ENCODE measurements around the gene SLC1A5. TPM values are rescaled to one million over a fixed set of nuclear protein-coding genes. Genes with fewer than 3 reads are reported as not detected.

Gene SLC1A5
- total RNA-seq, 1 donor from 2014 or later: 39.5 TPM

DNA sequence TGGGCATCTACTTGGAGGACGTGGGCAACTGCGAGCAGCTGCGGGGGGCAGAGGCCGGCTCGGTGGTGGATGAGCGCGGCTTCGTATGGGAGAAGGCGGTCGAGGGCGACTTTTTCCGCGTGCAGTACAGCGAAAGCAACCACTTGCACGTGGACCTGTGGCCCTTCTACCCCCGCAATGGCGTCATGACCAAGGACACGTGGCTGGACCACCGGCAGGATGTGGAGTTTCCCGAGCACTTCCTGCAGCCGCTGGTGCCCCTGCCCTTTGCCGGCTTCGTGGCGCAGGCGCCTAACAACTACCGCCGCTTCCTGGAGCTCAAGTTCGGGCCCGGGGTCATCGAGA lies 31.9 kb downstream of the SLC1A5 start:
- no peak for DNase-seq (ENCODE audit: low spot score)
- H3F3A ChIP-seq (ENCODE audit: low read depth): peaks cover 10% of the 10 kb centered on the region
- Mint-ChIP-seq H3K36me3 (peaks cover 11% of the 10 kb centered on the region), H3K9me3 (no peaks in the 10 kb centered on the region), H3K4me1 (no peaks in the 10 kb centered on the region), H3K27ac (no peak overlapping the region), H3K4me3 (no peak overlapping the region), H3K27me3 (ENCODE audit: insufficient read depth, low read depth) (peaks cover 8% of the 10 kb centered on the region)
- H4K20me1 ChIP-seq (ENCODE audit: low read depth): peaks cover 18% of the 10 kb centered on the region
- H3K36me3 ChIP-seq: no peaks in the 10 kb centered on the region
- H3K9me3 ChIP-seq (ENCODE audit: low read depth): no peaks in the 10 kb centered on the region
- TF ChIP-seq, protein P1, sequence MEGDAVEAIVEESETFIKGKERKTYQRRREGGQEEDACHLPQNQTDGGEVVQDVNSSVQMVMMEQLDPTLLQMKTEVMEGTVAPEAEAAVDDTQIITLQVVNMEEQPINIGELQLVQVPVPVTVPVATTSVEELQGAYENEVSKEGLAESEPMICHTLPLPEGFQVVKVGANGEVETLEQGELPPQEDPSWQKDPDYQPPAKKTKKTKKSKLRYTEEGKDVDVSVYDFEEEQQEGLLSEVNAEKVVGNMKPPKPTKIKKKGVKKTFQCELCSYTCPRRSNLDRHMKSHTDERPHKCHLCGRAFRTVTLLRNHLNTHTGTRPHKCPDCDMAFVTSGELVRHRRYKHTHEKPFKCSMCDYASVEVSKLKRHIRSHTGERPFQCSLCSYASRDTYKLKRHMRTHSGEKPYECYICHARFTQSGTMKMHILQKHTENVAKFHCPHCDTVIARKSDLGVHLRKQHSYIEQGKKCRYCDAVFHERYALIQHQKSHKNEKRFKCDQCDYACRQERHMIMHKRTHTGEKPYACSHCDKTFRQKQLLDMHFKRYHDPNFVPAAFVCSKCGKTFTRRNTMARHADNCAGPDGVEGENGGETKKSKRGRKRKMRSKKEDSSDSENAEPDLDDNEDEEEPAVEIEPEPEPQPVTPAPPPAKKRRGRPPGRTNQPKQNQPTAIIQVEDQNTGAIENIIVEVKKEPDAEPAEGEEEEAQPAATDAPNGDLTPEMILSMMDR (IDR thresholded peaks at IDR 0.05): no peak
- no peak for TF ChIP-seq EZH2 (IDR thresholded peaks at IDR 0.05)
- TF ChIP-seq EZH2phosphoT487 (IDR thresholded peaks at IDR 0.05): no peak
- H3K27me3 ChIP-seq: no peaks in the 10 kb centered on the region
- no peak overlapping the region for H2AFZ ChIP-seq (replicated peaks)
- H3K4me2 ChIP-seq: no peak overlapping the region
- no peak overlapping the region for H3K4me3 ChIP-seq
- H3K79me2 ChIP-seq (ENCODE audit: low read depth): no peaks in the 10 kb centered on the region
- no peaks in the 10 kb centered on the region for H3K4me1 ChIP-seq
- H3K9ac ChIP-seq: no peak overlapping the region
- H3K27ac ChIP-seq: no peak overlapping the region

DNA sequence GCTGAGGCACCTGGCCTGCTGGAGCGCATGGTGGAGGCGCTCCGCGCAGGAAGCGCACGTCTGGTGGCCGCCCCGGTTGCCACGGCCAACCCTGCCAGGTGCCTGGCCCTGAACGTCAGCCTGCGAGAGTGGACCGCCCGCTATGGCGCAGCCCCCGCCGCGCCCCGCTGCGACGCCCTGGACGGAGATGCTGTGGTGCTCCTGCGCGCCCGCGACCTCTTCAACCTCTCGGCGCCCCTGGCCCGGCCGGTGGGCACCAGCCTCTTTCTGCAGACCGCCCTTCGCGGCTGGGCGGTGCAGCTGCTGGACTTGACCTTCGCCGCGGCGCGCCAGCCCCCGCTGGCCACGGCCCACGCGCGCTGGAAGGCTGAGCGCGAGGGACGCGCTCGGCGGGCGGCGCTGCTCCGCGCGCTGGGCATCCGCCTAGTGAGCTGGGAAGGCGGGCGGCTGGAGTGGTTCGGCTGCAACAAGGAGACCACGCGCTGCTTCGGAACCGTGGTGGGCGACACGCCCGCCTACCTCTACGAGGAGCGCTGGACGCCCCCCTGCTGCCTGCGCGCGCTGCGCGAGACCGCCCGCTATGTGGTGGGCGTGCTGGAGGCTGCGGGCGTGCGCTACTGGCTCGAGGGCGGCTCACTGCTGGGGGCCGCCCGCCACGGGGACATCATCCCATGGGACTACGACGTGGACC lies 32.4 kb downstream of the SLC1A5 start:
- Mint-ChIP-seq H3K4me3 (no peak overlapping the region), H3K27ac (no peak overlapping the region), H3K36me3 (peaks cover 11% of the 10 kb centered on the region), H3K27me3 (ENCODE audit: insufficient read depth, low read depth) (peaks cover 8% of the 10 kb centered on the region), H3K4me1 (no peaks in the 10 kb centered on the region), H3K9me3 (no peaks in the 10 kb centered on the region)
- H4K20me1 ChIP-seq (ENCODE audit: low read depth): peaks cover 18% of the 10 kb centered on the region
- no peaks in the 10 kb centered on the region for H3K4me1 ChIP-seq
- H3K4me2 ChIP-seq: no peak overlapping the region
- no peak for TF ChIP-seq EZH2 (IDR thresholded peaks at IDR 0.05)
- no peak for TF ChIP-seq EZH2phosphoT487 (IDR thresholded peaks at IDR 0.05)
- TF ChIP-seq, protein P1 (IDR thresholded peaks at IDR 0.05): no peak
- no peak overlapping the region for H3K9ac ChIP-seq
- H3K4me3 ChIP-seq: no peak overlapping the region
- H3K9me3 ChIP-seq (ENCODE audit: low read depth): no peaks in the 10 kb centered on the region
- H3K79me2 ChIP-seq (ENCODE audit: low read depth): no peaks in the 10 kb centered on the region
- no peak for DNase-seq (ENCODE audit: low spot score)
- no peaks in the 10 kb centered on the region for H3K27me3 ChIP-seq
- no peak overlapping the region for H3K27ac ChIP-seq
- no peaks in the 10 kb centered on the region for H3K36me3 ChIP-seq
- H2AFZ ChIP-seq (replicated peaks): no peak overlapping the region
- H3F3A ChIP-seq (ENCODE audit: low read depth): peaks cover 10% of the 10 kb centered on the region

DNA sequence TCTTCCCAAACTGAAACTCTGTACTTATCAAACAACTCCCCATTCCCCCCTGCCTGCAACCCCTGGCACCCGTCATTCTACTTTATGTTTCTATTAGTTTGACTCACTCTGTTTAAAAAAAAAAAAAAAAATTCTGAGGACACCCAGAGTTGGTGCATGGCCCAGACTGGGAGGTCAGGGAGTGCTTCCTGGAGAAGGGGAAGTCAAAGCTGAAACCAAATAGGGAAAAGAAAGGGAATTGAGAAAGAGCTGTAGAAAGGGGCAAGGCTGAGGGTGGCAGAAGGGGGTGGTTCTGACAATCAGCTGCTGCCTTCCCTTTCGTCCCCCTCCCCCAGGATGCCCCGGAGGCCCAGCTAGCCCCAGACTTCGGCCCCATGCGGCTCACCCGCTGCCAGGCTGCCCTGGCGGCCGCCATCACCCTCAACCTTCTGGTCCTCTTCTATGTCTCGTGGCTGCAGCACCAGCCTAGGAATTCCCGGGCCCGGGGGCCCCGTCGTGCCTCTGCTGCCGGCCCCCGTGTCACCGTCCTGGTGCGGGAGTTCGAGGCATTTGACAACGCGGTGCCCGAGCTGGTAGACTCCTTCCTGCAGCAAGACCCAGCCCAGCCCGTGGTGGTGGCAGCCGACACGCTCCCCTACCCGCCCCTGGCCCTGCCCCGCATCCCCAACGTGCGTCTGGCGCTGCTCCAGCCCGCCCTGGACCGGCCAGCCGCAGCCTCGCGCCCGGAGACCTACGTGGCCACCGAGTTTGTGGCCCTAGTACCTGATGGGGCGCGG lies 33.1 kb downstream of the SLC1A5 start:
- TF ChIP-seq EZH2phosphoT487 (IDR thresholded peaks at IDR 0.05): no peak
- TF ChIP-seq EZH2 (IDR thresholded peaks at IDR 0.05): no peak
- TF ChIP-seq, protein P1 (IDR thresholded peaks at IDR 0.05): no peak
- no peaks in the 10 kb centered on the region for H3K27me3 ChIP-seq
- no peak overlapping the region for H3K4me2 ChIP-seq
- Mint-ChIP-seq H3K4me3 (no peak overlapping the region), H3K36me3 (peaks cover 15% of the 10 kb centered on the region), H3K27ac (no peak overlapping the region), H3K4me1 (no peaks in the 10 kb centered on the region), H3K27me3 (ENCODE audit: insufficient read depth, low read depth) (peaks cover 8% of the 10 kb centered on the region), H3K9me3 (no peaks in the 10 kb centered on the region)
- no peaks in the 10 kb centered on the region for H3K9me3 ChIP-seq (ENCODE audit: low read depth)
- H3K9ac ChIP-seq: no peak overlapping the region
- peaks cover 18% of the 10 kb centered on the region for H4K20me1 ChIP-seq (ENCODE audit: low read depth)
- no peak overlapping the region for H2AFZ ChIP-seq (replicated peaks)
- H3K36me3 ChIP-seq: no peaks in the 10 kb centered on the region
- no peak overlapping the region for H3K27ac ChIP-seq
- no peaks in the 10 kb centered on the region for H3K4me1 ChIP-seq
- DNase-seq (ENCODE audit: low spot score): no peak
- no peak overlapping the region for H3K4me3 ChIP-seq
- peaks cover 3% of the 10 kb centered on the region for H3K79me2 ChIP-seq (ENCODE audit: low read depth)
- H3F3A ChIP-seq (ENCODE audit: low read depth): peaks cover 10% of the 10 kb centered on the region

Data from neural progenitor cell (in vitro differentiated cells).